Eye (tissue), 1 donor: ENCODE results near the gene DLGAP1.
"Not testable (repeated sequence)": the region's sequence is repeated elsewhere in the genome, so short reads cannot be mapped to it uniquely, and the experiment has no call there.

ENCODE experiments used
- DNase-seq: peaks from one replicate; pipeline ENCODE4 v3.0.0-alpha.2; 2015

DLGAP1 gene

DNA sequence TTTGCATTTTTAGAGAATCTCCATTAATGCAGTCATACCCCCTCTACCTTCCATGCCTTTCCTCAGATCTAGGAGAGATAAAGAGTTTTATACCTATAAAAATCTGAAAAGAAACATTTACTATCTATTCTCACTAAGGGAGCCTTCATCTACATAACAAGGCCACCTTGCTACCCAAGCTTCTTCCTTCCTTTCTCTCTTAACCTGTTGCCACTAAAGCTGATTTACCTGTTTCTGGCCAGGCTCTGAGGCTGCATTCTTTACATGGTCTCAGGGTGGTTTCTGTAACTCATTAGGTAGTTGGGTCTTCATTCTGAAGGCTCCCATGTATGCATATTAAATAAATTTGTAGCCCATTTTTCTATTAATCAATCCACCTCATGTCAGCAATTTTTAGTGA lies 391.6 kb downstream of the DLGAP1 start:
- no peak for DNase-seq

- no peak for DNase-seq
Measured at GRCh38 chr18:4060427-4061281, 394.5 kb downstream of the DLGAP1 start.

DNA sequence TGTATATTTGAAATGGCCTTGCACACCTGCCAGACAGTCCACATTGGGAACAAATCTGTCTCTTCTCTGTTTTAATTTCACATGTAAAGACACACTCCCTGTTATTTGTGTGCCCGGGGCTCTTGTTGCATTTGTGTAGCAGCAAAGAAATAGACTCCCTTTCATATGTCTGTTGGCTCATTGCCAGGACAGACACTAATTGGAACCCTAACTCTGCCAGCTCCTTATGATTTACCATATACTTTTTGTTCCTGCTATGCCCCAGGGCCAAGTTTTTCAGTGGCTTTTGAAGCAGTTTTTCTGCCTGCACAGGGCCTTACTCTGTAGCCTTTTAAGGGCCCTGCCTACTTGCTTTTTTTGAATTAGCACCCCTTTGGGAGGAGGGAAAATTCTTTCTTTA lies 396.9 kb downstream of the DLGAP1 start:
- peak; percentile 22 for DNase-seq

DNA sequence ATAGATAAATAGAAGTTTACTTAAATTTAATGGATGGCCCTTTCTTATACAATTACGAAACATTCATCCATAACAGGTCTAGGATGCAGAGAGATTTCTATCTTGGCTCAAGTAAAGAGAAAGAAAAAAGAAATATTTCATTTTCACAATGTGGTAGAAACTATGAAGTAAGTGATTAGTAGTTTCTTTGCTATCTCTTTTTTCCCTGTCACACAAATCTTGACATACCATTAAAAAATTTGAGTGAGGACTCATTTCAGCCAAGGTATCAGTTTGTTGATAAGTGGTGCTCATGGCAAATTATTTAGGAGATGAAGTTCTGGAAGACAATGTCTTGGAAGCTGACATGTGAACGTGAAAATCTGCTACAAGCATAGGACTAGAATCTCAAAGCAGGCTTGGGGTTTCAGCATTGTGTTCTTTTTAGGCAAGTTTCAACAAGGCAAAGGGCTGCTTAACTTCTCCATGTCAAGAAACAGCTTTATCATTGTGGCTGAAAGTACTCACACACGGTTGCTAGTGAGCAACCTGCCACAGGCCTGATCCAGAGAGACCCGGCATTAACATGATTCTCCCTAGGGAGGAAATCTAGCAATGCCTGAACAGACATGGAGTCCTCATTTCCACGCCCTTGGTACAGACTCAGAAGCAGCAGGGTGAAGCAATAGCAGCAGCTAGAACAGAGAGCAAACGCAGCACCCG lies 414.6 kb downstream of the DLGAP1 start:
- peak; percentile 45 for DNase-seq

DNA sequence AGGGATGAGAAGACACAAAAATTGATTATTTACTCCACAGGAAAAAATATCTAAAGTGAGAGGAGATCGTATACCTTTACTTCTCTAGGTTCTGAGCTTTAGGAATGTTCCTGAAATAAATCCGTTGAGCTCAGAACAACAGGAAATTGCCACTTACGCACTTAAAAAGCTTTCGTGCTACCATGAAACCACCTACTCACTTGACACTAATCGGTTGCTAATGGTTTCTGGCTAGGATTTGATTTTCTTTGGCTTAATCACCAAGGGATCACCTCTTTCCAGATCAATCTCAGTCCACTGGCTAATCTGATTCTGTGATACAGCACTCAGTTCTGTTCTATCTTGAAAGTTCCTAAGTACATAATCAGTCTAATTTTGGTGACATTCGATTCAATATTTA lies 419.6 kb downstream of the DLGAP1 start:
- DNase-seq: peak; percentile 42

DNA sequence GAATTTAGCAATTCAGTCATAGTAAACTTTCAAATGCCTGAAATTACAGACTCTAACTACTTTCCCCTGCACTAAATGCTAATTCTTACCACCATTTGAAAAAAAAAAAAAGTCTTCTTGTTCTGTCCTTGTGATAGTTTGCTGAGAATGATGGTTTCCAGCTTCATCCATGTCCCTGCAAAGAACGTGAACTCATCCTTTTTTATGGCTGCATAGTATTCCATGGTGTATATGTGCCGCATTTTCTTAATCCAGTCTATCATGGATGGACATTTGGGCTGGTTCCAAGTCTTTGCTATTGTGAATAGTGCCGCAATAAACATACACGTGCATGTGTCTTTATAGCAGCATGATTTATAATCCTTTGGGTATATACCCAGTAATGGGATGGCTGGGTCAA lies 420.3 kb downstream of the DLGAP1 start:
- not testable (repeated sequence) for DNase-seq

GRCh38 chr18:4026542-4026941 lies 428.6 kb downstream of the DLGAP1 start:
- DNase-seq: no peak

GRCh38 chr18:4024702-4025101 lies 430.4 kb downstream of the DLGAP1 start:
- no peak for DNase-seq

DNA sequence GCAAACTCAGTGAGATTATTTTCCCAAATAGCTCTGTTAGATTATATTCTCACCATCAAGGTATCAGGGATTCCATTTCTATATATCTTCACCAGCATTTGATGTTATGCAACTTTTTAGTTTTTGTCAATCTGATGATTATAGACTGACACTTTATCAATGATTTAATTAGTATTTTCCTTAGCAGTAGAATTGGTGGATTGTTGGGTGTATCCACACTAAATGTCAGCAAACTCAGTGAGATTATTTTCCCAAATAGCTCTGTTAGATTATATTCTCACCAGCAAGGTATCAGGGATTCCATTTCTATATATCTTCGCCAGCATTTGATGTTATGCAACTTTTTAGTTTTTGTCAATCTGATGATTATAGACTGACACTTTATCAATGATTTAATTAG lies 432.4 kb downstream of the DLGAP1 start:
- not testable (repeated sequence) for DNase-seq

GRCh38 chr18:4020026-4020425 lies 435.1 kb downstream of the DLGAP1 start:
- DNase-seq: no peak

DNA sequence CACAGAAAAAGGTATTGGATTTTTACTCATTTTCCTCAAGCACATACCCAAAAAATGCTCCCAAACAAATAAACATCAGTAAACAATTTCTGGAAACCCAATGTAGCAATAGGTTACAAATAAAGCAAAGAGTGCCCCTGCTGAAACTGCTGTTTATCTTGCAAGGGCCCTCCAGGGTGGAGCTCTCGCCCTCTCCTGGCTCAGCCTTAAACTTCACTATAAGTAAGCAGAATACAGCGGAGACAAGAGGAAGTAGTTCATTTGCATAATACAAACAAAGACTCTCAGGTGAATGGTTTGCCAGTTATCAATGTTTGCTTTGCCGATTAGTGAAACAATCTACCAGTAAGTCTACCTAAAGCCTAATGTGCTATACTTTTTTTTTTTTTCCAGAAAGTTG lies 437.6 kb downstream of the DLGAP1 start:
- DNase-seq: no peak

GRCh38 chr18:4016391-4017049 lies 438.6 kb downstream of the DLGAP1 start:
- no peak for DNase-seq

DNA sequence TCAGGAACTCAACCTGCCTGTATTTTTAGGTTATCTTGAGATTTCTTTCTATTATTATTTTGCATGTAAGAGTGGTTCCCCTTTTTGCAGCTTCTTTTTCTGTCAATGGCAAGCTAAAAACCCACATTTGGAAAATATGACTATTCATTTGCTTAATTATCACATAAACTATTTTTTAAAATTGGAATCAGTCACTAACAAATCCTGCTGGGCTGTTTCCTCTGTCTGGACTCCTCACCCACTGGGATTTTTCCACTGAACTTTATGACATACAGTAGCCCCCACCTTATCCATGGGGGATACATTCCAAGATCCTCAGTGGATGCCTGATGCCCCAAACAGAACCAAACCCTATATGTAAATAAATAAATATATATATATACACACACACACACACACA lies 447.3 kb downstream of the DLGAP1 start:
- no peak for DNase-seq

DNA sequence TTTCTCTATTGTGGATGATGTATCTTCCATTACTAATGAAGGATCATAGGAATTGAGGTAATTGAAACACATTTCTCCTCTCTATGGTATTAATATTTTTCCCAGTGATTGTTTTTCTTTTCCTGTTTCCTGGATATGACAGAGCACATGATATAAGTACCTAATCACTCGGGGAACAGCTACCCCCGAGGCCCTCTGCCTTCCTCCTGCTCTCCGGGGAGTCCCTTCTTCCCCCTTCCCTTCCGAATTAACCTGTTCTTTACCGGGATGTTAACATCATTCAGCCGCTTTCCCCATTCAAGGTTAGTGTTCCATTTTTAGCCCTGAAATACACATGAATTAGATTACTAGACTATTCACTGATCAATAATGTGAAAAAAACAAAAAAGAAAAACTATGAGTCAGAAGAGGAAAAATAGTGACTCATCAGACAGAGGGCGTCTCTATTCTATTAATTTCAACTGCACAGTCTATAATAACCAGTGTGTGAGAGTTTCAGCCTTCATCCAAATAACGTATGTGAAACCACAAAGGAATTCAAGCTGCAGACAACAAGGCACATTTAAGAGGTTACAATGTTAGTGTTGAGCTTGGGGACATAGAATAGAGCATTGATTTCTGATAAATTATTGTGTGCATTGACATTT lies 450.8 kb downstream of the DLGAP1 start:
- no peak for DNase-seq

- peak; percentile 52 for DNase-seq
Measured at GRCh38 chr18:3998698-3999333, 456.3 kb downstream of the DLGAP1 start.

DNA sequence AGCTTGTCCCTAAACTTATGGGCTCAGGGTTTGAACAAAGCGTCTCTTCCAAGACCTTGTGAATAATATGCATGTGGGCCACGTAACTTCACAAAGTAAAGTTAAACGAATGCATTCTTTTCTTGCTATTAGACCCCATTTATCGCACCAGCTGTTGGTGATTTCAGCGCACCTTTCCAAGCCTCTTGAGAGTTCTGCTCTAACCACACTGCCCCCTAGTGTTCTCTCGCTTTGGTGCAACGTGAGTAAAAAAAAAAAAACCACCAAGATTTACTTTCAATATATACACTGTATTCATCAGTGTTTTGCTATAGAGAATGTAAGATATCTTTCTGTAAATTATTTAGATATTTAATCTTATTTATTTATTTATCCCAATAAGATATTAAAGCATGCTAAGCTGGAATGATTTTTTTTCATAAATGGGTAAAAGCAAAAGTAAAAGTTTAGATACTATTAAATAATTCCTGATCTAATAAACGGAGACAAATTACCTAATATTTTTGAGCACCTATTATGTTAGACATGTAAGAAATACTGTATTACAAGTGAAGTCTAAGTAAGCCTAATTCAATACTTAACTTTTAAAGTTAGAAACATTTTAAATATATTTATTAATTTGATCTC lies 459.5 kb downstream of the DLGAP1 start:
- DNase-seq: peak; percentile 91

DNA sequence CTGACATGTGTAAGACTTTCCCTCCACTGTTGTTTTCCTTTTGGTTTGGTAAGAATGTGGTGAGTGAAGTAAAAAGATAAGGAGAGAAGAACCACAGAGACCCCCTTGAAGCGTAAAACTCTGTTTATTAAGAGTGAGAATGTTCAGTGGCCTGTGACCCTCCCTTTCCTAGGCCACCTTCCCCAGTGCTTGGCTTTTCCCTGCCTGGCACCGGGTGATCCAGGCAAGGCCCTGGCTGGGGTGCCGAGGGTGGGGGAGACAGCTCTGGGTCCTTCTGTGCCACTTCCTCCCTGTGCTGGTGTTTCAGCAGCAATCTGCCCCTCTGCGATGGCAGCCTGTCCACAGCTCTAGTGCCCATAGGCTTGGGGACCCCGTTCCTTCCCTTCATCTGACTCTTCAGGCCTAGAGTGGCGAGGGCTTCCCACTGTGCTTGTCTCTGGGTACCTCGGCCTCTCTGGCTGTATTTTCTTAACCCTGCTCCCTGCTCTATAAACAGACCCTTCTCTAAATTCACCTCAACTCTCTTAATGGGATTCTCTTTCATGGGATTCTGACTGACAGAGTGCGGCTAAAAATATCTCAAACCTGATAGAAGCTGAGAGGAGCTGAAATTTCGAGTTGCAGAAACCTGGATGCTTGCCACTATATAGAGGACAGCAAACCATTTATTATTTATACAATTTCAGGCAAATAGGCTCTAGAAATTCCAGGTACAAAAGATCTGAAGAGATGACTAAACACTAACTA lies 461.0 kb downstream of the DLGAP1 start:
- no peak for DNase-seq

DNA sequence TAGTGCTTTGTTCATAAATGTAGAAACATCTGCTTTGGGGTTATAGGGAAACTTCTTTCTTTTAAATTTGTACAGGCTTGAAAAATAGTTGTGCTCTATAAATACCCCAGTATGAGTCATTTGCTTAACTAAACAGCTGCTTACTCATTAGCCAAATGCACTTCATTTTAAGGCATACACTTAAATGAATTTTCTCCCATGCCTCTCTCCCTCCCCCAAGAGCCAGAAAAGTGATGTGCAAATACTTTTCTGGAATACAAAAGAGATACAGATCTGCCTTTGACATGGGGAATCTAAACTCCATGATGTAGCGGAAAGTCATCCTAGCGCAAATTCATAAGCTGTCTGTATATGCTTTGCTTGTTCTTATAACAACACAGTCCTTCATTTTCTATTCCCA lies 469.4 kb downstream of the DLGAP1 start:
- DNase-seq: no peak

DNA sequence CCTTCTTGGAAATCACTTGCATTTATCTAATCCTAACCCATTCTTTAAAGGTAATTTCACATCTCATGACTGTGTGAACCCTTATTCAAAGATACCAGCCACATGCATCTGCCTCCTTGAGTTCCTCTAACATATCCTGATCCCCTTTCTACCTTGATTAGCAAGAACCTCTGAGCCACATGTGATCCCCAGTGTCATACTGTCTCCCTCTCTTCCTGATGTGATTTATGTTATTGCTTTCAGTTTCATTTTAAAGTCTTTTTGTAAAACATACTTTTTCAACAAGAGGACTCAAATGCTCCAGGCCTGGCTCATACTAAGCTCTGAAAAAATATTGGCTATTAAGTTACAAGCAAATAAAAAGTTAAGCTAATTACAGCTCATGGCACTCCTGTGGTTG lies 470.1 kb downstream of the DLGAP1 start:
- DNase-seq: no peak

- no peak for DNase-seq
Measured at GRCh38 chr18:3984163-3984757, 470.8 kb downstream of the DLGAP1 start.

- DNase-seq: no peak
Measured at GRCh38 chr18:3983351-3983969, 471.6 kb downstream of the DLGAP1 start.
